Transverse colon (tissue), 4 donors: Measurements from ENCODE around the gene CRTC3. TPM values are rescaled to one million over a fixed set of nuclear protein-coding genes. Genes with fewer than 3 reads are reported as not detected.
A peak's percentile ranks its signal among the peaks of the same experiment; 100 is the strongest.

ENCODE experiments used
- DNase-seq: peaks from one replicate; pipeline ENCODE4 v3.0.0-alpha.2; 2019
- H3K27ac ChIP-seq, 4 donors: fragments of 200-600 bp; sonication (generic); 2 replicates each; pipeline ENCODE4 v1.5.1; 2016 to 2018; ENCODE audit warnings: inconsistent platforms in 4 of 4
- H3K27me3 ChIP-seq: fragments of 200-600 bp; sonication (generic); 2 replicates; pipeline ENCODE4 v1.5.1; 2017; ENCODE audit warnings: inconsistent platforms
- H3K36me3 ChIP-seq, 4 donors: fragments of 200-600 bp; sonication (generic); 2 replicates each; pipeline ENCODE4 v1.5.1; 2017 to 2019; ENCODE audit warnings: inconsistent platforms in 4 of 4
- H3K4me1 ChIP-seq, 4 donors: fragments of 200-600 bp; sonication (generic); 2 replicates each; pipeline ENCODE4 v1.5.1; 2017 to 2020; ENCODE audit warnings: inconsistent platforms in 4 of 4
- H3K4me3 ChIP-seq, 4 donors: fragments of 200-600 bp; sonication (generic); 1 replicate in 1 of 4; 2 replicates in 3 of 4; pipeline versions ENCODE4 v1.5.1 to v1.6.1; 2017 to 2019; ENCODE audit warnings: inconsistent platforms in 4 of 4
- H3K9me3 ChIP-seq, 2 donors: fragments of 200-600 bp; sonication (generic); 2 replicates each; pipeline ENCODE4 v1.5.1; 2017 to 2019; ENCODE audit warnings: inconsistent platforms in 2 of 2
- CTCF ChIP-seq, 5 experiments: fragments of 200-600 bp in 3 of 5; fragments of 450-650 bp in 2 of 5; sonication (generic) in 3 of 5; IDR thresholded peaks; 1 replicate in 2 of 5; 2 replicates in 3 of 5; pipeline ENCODE4 v1.5.1; 2016 to 2017; ENCODE audit warnings: antibody characterized with exemption in 5 of 5, inconsistent platforms in 3 of 5, mild to moderate bottlenecking in 2 of 5, moderate library complexity in 1 of 5
- EP300 ChIP-seq: sonication (generic); formaldehyde crosslinking; IDR thresholded peaks from one replicate; pipeline ENCODE4 v1.6.1; 2017; ENCODE audit warnings: antibody characterized with exemption, low read depth
- POLR2A ChIP-seq: fragments of 450-650 bp; IDR thresholded peaks from one replicate; pipeline ENCODE4 v1.6.1; 2016; ENCODE audit warnings: antibody characterized with exemption, mild to moderate bottlenecking, moderate library complexity
- POLR2AphosphoS5 ChIP-seq, 3 donors: sonication (generic); formaldehyde crosslinking; IDR thresholded peaks; one replicate each; pipeline ENCODE4 v1.6.1; 2016; ENCODE audit warnings: antibody characterized with exemption in 3 of 3
- WGBS, 2 donors: methylation state at CpG; one replicate each; pipeline ENCODE4 v1.1.5; 2018; ENCODE audit warnings: low coverage in 1 of 2; 5-methylcytosine and 5-hydroxymethylcytosine counted together
- in situ Hi-C, 4 donors: fragments of 200-750 bp; cut with MboI; loops; one replicate each; pipeline versions ENCODE4 v1.15.0 to v1.15.1; 2017; ENCODE audit warnings: low sequenced_read_pairs in 3 of 4, low pct_ligation_motif_present in 1 of 4, low pct_unique_long_range_greater_than_20kb in 1 of 4
- intact Hi-C: fragments of 100-400 bp; cut with DNase I; formaldehyde crosslinking; loops from one replicate; pipeline ENCODE4 v1.15.1; 2023; ENCODE audit warnings: low total_unique reads
- total RNA-seq, 4 donors: library from RNA; depleted of rRNA; stranded (reverse); fragments of >200 nt; gene quantifications; one replicate each; pipeline ENCODE4 v1.1.0, GENCODE V29; 2016

Gene CRTC3
- total RNA-seq, 4 donors from 2014 or later = 23.0 to 35.9 (median 24.1) TPM

DNA sequence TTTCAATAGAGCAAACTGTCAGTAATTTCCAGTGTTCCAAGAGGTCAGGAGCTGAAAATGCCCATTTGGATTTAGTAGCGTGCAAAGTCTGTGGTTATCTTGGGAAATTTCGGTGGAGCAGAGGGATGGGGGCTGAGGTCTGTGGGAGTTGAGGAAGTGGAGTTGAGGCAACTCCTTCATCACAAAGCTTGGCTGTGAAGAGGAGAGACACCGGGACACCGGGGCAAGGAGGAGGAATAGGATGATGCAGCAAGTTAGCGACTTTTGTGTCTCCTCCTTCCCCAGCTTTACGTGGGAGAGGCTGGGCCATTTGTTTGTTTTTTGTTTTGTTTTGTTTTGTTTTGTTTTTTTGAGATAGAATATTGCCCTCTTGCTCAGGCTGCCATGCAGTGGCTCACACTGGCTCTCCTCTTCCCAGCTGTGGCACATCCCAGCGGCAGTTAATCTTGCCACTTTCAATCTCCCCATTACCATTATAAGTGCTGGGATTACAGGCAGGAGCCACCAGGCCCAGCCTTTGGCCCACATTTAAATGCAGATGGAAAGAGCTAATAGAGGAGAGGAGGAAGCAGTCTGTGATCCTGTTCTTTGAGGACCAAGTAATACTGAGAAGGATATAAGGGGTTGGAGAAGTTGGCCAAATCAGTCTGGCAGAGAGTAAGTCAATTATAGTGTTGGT is 47.1 kb downstream of the CRTC3 start:
- in situ Hi-C loops = no loop called here
- 86 to 91% methylated on average over 4 to 7 of the region's 7 CpGs for WGBS, 2 donors

GRCh38 chr15:90579213-90579612 is 49.5 kb downstream of the CRTC3 start:
- Histone ChIP-seq H3K4me1 (peaks cover 3 to 38% (median 5%) of the 10 kb centered on the region in 4 donors), H3K36me3 (no peaks in the 10 kb centered on the region), H3K4me3 (no peak overlapping the region), H3K9me3 (no peaks in the 10 kb centered on the region), H3K27ac (no peak overlapping the region), H3K27me3 (no peaks in the 10 kb centered on the region)
- in situ Hi-C loops (no loop called here), intact Hi-C loops (no loop called here)
- TF ChIP-seq POLR2AphosphoS5 (IDR thresholded peaks at IDR 0.05) (no peak), CTCF (IDR thresholded peaks at IDR 0.05) (no peak), POLR2A (no peak), EP300 (no peak)
- DNase-seq = no peak
- WGBS, 2 donors = 86 to 91% methylated on average over 1 to 3 of the region's 3 CpGs

More for the DNA sequence above, 47.1 kb downstream of the CRTC3 start:
- Histone ChIP-seq H3K9me3 (no peaks in the 10 kb centered on the region), H3K4me3 (no peak overlapping the region), H3K27me3 (no peaks in the 10 kb centered on the region), H3K36me3 (no peaks in the 10 kb centered on the region), H3K4me1 (peaks cover under 1 to 28% (median 5%) of the 10 kb centered on the region in 4 donors), H3K27ac (no peak overlapping the region)
- DNase-seq = no peak
- intact Hi-C loops = no loop called here
- TF ChIP-seq POLR2AphosphoS5 (IDR thresholded peaks at IDR 0.05) (no peak), CTCF (IDR thresholded peaks at IDR 0.05) (no peak), EP300 (no peak), POLR2A (no peak)

- TF ChIP-seq EP300 (no peak), POLR2A (no peak), CTCF (IDR thresholded peaks at IDR 0.05) (no peak), POLR2AphosphoS5 (IDR thresholded peaks at IDR 0.05) (no peak)
- intact Hi-C loops = no loop called here
- Histone ChIP-seq H3K4me1 (peaks cover 3 to 38% (median 5%) of the 10 kb centered on the region in 4 donors), H3K27ac (peak overlapping the region in 2 of 4 donors; percentile 13 to 23), H3K9me3 (no peaks in the 10 kb centered on the region), H3K27me3 (no peaks in the 10 kb centered on the region), H3K4me3 (no peak overlapping the region), H3K36me3 (no peaks in the 10 kb centered on the region)
- in situ Hi-C loops = no loop called here
- WGBS, 2 donors = 70 to 79% methylated on average over 5 of the region's 5 CpGs
- DNase-seq = no peak
Measured at GRCh38 chr15:90580099-90580498, 50.4 kb downstream of the CRTC3 start.

DNA sequence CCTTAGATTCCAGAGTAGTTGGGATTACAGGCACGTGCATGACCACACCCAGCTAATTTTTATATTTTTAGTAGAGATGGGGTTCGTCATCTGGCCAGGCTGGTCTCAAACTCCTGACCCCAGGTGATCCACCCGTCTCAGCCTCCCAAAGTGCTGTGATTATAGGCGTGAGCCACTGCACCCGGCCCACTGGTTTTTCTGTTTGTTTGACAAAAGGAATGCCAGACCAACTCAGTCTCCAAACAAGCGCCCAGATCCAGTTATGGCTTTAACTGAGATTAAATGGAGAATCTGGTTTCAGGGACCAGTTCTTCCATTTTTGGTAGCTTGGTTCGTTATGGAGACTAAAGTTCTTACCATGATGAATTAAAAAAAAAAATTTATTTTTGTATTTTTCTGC is 50.8 kb downstream of the CRTC3 start:
- H3K9me3 ChIP-seq = no peaks in the 10 kb centered on the region
- no peaks in the 10 kb centered on the region for H3K36me3 ChIP-seq
- in situ Hi-C loops = no loop called here
- TF ChIP-seq POLR2A (no peak), CTCF (IDR thresholded peaks at IDR 0.05) (no peak), EP300 (no peak), POLR2AphosphoS5 (IDR thresholded peaks at IDR 0.05) (no peak)
- intact Hi-C loops = no loop called here
- no peak overlapping the region for H3K4me3 ChIP-seq
- H3K27me3 ChIP-seq = no peaks in the 10 kb centered on the region
- peaks cover 3 to 38% (median 5%) of the 10 kb centered on the region in 4 donors for H3K4me1 ChIP-seq
- WGBS, 2 donors = 76 to 86% methylated on average over 1 to 7 of the region's 7 CpGs
- H3K27ac ChIP-seq = peak overlapping the region in 2 of 4 donors; percentile 13 to 23
- DNase-seq = no peak
